22Rv1 (cell line): ENCODE results near the gene VASP.

Experiments
- H3K27ac ChIP-seq: fragments of 450-650 bp; 2 replicates; pipeline ENCODE4 v1.5.1; 2017
- ZFX ChIP-seq: fragments of 450-650 bp; IDR thresholded peaks from 2 replicates; pipeline ENCODE4 v1.6.1; 2017; ENCODE audit warnings: antibody characterized with exemption, borderline replicate concordance
- TF ChIP-seq, protein P1 (sequence below): fragments of 450-650 bp; IDR thresholded peaks from 2 replicates; pipeline ENCODE4 v1.5.1; 2017; ENCODE audit warnings: mild to moderate bottlenecking

Gene VASP

DNA sequence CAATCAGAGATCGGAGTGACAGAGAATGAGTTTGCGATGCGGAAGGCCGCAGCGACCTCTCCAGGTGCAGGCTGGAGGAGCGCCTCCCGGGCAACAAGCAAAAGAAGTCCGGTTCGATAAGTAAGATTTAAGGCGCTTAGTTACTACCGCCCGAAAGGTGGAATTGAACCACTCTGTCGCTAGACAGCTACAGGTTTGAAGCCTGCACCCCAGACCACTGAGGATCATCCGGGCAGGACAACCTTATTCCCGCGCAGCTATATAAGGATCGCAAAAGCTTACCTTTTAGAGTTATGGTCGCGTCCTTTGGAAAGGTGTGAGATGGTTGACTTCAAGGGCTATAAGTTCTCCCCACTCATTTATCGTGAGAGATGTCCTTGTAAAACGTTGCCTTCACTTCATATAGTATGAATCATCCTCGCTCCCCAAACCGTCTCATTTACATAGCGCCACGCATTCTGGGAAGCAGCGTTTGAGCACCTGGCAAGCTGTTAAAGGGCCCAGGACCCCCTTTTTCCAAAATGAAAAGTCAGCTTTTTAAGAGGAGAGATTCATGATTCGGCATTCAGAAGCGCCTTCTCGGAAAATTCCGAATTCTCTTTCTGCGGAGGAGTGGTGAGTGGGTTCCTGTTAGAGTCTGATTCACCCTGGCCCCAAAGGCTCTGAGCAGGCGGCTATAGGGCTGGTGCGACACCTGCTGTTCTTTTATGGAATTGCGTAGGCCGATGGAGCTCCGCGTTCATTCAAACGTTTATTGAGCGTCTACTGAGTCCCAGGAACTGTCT lies 28.6 kb upstream of the VASP start:
- TF ChIP-seq, protein P1, sequence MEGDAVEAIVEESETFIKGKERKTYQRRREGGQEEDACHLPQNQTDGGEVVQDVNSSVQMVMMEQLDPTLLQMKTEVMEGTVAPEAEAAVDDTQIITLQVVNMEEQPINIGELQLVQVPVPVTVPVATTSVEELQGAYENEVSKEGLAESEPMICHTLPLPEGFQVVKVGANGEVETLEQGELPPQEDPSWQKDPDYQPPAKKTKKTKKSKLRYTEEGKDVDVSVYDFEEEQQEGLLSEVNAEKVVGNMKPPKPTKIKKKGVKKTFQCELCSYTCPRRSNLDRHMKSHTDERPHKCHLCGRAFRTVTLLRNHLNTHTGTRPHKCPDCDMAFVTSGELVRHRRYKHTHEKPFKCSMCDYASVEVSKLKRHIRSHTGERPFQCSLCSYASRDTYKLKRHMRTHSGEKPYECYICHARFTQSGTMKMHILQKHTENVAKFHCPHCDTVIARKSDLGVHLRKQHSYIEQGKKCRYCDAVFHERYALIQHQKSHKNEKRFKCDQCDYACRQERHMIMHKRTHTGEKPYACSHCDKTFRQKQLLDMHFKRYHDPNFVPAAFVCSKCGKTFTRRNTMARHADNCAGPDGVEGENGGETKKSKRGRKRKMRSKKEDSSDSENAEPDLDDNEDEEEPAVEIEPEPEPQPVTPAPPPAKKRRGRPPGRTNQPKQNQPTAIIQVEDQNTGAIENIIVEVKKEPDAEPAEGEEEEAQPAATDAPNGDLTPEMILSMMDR = peak; percentile 91
- no peak for TF ChIP-seq ZFX
- peak overlapping the region; percentile 89 for H3K27ac ChIP-seq

DNA sequence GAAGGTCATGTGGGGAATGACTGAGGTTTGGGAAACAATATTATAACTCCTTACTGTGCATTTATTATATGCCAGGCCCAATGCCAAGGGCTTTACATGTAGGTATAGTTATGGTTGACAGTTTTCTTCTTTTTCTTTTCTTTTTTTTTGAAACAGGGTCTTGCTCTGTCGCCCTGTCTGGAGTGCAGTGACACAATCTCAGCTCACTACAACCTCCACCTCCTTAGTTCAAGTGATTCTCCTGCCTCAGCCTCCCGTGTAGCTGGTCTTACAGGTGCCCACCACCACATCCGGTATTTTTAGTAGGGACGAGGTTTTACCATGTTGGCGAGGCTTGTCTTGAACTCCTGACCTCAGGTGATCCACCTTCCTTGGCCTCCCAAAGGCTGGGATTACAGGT lies 24.2 kb upstream of the VASP start:
- no peak for TF ChIP-seq ZFX
- TF ChIP-seq, protein P1 = no peak
- no peak overlapping the region for H3K27ac ChIP-seq

GRCh38 chr19:45484273-45484945 lies 22.9 kb upstream of the VASP start:
- TF ChIP-seq, protein P1 = no peak
- no peak for TF ChIP-seq ZFX
- no peak overlapping the region for H3K27ac ChIP-seq

- H3K27ac ChIP-seq = peak overlapping the region; percentile 57
Observed at GRCh38 chr19:45485305-45486077, 21.8 kb upstream of the VASP start.

DNA sequence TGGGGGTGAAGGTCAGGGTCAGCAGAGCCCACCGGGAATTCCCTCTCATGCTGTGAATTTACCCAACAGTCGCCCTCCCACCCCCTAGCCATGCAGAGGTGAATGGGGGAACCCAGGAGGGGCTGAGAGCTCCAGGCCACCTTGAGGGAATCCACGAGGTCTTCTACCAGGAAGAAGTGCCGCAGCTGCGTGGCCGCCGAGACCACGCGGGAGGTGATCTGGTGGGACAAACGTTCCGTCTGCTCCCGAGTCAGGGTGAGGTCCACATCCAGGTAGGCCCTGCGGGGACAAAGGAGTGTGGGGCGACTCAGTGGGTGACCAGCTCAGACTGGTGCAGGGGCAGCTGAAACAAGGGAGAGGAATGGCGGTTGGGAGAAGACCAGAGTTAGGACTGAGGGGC lies 18.6 kb upstream of the VASP start:
- no peak for TF ChIP-seq ZFX
- TF ChIP-seq, protein P1 = no peak

More at GRCh38 chr19:45485305-45486077, 21.8 kb upstream of the VASP start:
- TF ChIP-seq ZFX = no peak
- TF ChIP-seq, protein P1 = peak; percentile 90

DNA sequence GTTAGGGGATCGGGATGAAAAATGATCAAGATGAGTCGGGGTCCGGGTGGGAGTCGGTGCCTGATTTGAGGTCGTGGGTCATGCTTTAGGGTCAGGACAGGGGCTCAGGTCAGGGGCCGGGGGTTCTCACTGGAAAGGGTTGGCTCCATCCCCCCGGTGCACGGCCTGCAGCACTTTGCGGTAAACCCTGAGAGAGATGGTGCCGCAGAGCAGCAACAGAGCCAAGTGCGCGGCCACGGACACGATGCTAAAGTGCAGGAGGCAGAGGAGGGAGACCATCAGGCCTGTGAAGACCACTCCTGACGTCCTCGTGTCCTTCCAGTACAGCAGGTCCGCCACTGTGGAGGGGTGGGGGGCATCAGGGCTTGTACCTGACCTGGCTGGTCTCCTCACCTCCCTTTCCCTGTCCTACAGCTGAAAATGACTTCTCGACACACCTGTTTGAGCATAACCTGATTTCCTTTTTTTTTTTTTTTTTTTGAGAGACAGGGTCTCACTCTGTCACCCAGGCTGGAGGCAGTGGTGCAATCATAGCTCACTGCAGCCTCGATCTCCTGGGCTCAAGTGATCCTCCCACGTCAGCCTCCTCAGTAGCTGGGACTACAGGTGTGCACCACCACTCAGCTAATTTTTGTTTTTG lies 17.9 kb upstream of the VASP start:
- TF ChIP-seq, protein P1 = no peak

More for the DNA sequence above, 18.6 kb upstream of the VASP start:
- H3K27ac ChIP-seq = no peak overlapping the region

More for the DNA sequence above, 17.9 kb upstream of the VASP start:
- H3K27ac ChIP-seq = no peak overlapping the region
